Breast epithelium (tissue), 3 donors: ENCODE measurements around the gene SSB.

Source experiments
- CTCF ChIP-seq, 3 donors: fragments of 450-650 bp; IDR thresholded peaks; one replicate each; pipeline ENCODE4 v1.5.1; 2016 to 2017; ENCODE audit warnings: antibody characterized with exemption in 3 of 3, mild to moderate bottlenecking in 3 of 3, moderate library complexity in 3 of 3
- POLR2A ChIP-seq: fragments of 450-650 bp; IDR thresholded peaks from one replicate; pipeline ENCODE4 v1.6.1; 2016; ENCODE audit warnings: antibody characterized with exemption, mild to moderate bottlenecking, moderate library complexity
- POLR2AphosphoS5 ChIP-seq, 3 donors: sonication (generic); formaldehyde crosslinking; IDR thresholded peaks; one replicate each; pipeline ENCODE4 v1.6.1; 2017; ENCODE audit warnings: antibody characterized with exemption in 3 of 3

- TF ChIP-seq CTCF (IDR thresholded peaks at IDR 0.05): no peak
- no peak for TF ChIP-seq POLR2AphosphoS5 (IDR thresholded peaks at IDR 0.05)
- TF ChIP-seq POLR2A: no peak
Observed at GRCh38 chr2:169755083-169755870, 43.4 kb upstream of the SSB start.
